AG09309 (cell line): ENCODE data around the gene IFNA6.
A peak's percentile ranks its signal among the peaks of the same experiment; 100 is the strongest.

Experiments used
- DNase-seq: peaks from one replicate; pipeline ENCODE4 v3.0.0-alpha.2; 2010; ENCODE audit warnings: low read depth
- H3K4me3 ChIP-seq: 2 replicates; pipeline ENCODE4 v1.5.1; 2011; ENCODE audit warnings: mild to moderate bottlenecking, low read depth, low read length, moderate library complexity; ENCODE audit not compliant: control insufficient read depth
- TF ChIP-seq, protein P1 (sequence below): IDR thresholded peaks from 2 replicates; pipeline ENCODE4 v1.5.1; 2011; ENCODE audit warnings: mild to moderate bottlenecking, low read depth, low read length, inconsistent platforms; ENCODE audit not compliant: insufficient read depth, control insufficient read depth; ENCODE audit errors: missing control alignments

Gene IFNA6

DNA sequence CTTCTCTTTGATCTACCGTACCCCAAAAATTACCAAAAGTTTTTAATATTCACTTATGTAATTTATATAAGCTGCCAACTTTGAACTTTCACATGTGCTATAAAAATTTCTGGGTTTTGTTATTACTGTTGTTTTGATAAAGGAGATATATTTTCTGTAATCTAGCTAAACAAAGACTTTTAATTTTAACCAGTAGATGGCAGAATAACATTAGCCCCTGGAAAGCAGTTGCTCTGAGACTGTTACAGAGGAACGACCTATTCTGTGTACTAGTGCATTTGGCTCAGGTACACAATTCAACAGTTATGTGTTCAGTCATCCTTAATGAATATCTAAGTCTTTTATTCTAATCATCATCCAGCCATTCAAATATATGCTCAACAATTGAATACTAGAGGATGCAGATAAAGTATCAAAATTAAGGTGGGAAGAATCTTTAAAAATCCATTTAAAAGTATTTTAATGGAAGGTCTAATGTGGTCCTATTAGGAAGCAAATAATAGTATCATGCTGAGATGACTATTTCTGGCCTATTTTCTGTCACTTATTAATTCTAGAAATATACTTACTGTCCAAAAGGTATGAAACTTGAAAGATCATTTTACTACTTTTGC, 24.1 kb downstream of the IFNA6 start:
- DNase-seq = no peak
- TF ChIP-seq, protein P1, sequence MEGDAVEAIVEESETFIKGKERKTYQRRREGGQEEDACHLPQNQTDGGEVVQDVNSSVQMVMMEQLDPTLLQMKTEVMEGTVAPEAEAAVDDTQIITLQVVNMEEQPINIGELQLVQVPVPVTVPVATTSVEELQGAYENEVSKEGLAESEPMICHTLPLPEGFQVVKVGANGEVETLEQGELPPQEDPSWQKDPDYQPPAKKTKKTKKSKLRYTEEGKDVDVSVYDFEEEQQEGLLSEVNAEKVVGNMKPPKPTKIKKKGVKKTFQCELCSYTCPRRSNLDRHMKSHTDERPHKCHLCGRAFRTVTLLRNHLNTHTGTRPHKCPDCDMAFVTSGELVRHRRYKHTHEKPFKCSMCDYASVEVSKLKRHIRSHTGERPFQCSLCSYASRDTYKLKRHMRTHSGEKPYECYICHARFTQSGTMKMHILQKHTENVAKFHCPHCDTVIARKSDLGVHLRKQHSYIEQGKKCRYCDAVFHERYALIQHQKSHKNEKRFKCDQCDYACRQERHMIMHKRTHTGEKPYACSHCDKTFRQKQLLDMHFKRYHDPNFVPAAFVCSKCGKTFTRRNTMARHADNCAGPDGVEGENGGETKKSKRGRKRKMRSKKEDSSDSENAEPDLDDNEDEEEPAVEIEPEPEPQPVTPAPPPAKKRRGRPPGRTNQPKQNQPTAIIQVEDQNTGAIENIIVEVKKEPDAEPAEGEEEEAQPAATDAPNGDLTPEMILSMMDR = peak; percentile 64
- no peak overlapping the region for H3K4me3 ChIP-seq

DNA sequence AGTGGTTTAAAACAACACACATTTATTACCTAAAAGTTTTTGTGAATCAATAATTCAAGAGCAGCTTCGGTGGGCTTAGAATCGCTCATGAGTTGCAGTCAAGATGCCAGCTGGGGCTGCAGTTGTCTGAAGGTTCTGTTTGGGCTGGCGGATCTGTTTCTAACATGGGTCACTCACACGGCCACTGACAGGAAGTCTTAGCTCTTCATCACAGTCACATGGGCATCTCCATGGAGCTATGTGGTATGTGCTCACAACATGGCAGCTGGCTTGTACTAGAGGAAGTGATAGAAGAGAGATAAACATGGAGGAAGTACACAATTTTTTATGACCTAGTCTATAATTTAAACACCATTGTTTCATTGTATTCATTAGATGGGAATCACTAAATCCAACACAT, 26.6 kb downstream of the IFNA6 start:
- no peak overlapping the region for H3K4me3 ChIP-seq
- no peak for DNase-seq
- TF ChIP-seq, protein P1 = no peak

DNA sequence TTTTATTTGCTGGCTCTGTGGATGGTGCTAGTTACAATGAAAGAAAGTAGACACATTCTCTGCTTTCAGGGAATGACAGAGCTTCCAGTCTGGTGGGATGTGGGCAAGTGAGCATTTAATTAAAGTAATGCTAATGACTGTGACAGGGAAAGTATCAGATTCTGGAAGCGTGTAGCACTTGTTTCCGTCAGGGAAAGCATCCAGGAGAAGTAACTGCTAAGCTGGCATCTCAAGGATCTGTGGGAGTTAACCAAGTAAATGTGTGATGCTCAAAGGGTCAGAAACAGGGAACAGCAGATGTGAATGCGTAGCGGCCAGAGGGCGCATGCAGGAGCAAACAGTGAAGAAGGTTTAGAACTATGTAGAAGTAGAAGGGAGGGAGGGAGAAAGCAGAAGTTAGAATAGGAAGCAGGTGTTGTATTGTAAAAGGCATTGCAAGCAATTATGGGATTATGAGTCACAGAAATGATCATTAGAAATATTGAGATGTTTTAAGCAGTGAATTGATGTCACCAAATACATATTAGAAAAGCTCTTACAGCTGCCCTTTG, 27.7 kb downstream of the IFNA6 start:
- no peak for DNase-seq
- TF ChIP-seq, protein P1 = no peak
- no peak overlapping the region for H3K4me3 ChIP-seq

DNA sequence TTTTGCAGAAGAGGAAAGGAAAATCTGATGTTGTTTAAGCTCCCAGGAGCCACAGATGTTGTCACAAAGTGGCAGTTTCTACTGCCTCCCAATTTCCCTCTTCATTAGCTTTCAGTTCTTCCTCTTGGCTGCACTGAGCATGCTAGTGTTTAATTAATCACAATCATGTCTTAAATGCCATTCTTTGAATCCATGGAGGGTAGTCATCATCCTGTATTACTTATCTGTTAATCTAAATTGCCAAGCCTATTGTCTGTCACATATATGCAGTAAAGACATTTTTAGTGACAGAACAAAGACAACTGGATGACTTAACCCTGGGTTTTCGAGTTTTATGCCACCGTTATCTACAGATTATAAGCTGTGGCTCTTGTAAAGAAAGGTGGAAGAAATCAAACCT, 30.2 kb downstream of the IFNA6 start:
- TF ChIP-seq, protein P1 = no peak
- H3K4me3 ChIP-seq = no peak overlapping the region
- no peak for DNase-seq

DNA sequence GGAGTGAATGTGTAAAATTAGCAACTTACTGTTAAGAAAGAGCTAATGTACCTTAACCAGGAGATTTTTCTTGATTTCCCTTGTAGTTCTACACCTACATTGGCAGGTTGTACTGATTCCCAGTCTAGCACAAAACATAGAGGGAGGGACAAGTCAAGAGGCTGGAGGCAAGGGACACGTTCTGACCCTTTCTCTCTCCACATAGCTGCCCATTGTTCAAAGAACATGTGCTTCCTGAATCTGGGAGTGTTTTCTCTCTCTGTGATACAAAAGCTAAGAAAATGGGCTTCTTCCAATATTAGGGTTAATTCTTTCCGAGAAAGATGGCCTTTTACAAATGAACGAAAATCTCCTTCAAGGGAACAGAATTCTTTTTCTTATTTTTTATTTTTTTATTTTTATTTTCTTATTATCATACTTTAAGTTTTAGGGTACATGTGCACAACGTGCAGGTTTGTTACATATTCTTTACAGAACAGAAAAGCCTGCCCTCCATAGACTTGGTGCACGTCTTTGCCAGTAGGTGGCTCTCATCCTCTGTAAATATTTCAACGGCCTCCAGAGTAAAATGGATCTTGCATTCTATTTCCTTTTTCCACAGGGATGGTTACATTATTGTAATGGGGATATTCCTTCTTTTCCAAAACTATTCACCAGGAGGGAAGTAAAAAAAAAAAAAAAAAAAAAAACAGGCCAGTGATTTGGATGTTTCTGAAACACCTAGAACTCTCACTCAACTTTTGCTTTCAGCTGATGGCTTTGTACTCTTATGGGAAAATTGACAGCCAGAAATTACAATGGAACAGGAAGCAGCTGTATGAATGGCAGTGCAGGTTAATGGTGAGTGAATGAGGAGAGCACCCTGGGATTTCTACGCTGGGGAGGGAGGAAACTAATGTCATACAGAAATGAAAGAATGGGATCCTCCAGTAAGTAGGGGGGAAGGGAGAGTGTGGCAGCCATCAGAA, 32.4 kb downstream of the IFNA6 start:
- TF ChIP-seq, protein P1 = peak; percentile 71
- DNase-seq = no peak
- H3K4me3 ChIP-seq = no peak overlapping the region

DNA sequence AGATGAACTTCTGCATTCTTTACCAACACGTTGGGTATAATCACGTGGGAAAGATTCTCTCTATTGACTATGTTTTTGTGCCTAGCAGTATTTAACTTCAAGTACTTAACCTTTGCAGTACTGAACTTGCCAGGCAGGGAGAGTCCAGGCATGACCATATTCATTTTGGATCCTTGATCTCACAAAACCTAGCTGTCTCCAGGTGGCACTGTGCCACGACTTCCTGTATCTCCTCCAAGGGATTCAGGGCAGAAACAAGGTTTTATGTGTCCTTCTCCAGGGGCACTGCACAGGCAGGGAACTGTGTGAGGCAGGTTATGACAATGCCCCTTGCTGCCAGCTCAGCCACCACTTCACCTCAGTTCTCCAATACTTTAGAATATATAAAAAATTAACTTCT, 33.8 kb downstream of the IFNA6 start:
- H3K4me3 ChIP-seq = no peak overlapping the region
- TF ChIP-seq, protein P1 = no peak
- no peak for DNase-seq
